HepG2 (cell line): Measurements from ENCODE around the gene ADAM15. TPM values are rescaled to one million over a fixed set of nuclear protein-coding genes. Genes with fewer than 3 reads are reported as not detected.
A peak's percentile ranks its signal among the peaks of the same experiment; 100 is the strongest.

Experiments
- ASH2L ChIP-seq: fragments of 300-600, 200-600 bp; sonication (generic); IDR thresholded peaks from 2 replicates; pipeline ENCODE4 v1.7.0; 2017; ENCODE audit warnings: low read depth, mild to moderate bottlenecking, moderate library complexity, mixed read lengths, low read length; ENCODE audit not compliant: insufficient read length
- FOXP4 ChIP-seq: sonication (generic); formaldehyde crosslinking; IDR thresholded peaks from 2 replicates; pipeline ENCODE4 v1.4.0; 2020; ENCODE audit warnings: missing genetic modification reagents
- KDM4B ChIP-seq: sonication (generic); formaldehyde crosslinking; IDR thresholded peaks from 2 replicates; pipeline ENCODE4 v1.4.0; 2020; ENCODE audit warnings: missing genetic modification reagents
- NR0B2 ChIP-seq: sonication (generic); formaldehyde crosslinking; IDR thresholded peaks from 2 replicates; pipeline ENCODE4 v1.4.0; 2020; ENCODE audit warnings: mild to moderate bottlenecking, missing genetic modification reagents
- SRSF1 ChIP-seq: fragments of 200-400 bp; formaldehyde crosslinking; optimal IDR thresholded peaks from 2 replicates; pipeline ENCODE3; 2017; ENCODE audit warnings: mild to moderate bottlenecking, low read depth, low read length, moderate library complexity
- ZBTB20 ChIP-seq: sonication (generic); formaldehyde crosslinking; IDR thresholded peaks from 2 replicates; pipeline ENCODE4 v1.8.1; 2023; ENCODE audit warnings: missing genetic modification reagents, low read depth, mild to moderate bottlenecking, borderline replicate concordance
- ZFP36 ChIP-seq: fragments of 150-350 bp; IDR thresholded peaks from 2 replicates; pipeline ENCODE4 v1.6.1; 2018; ENCODE audit warnings: borderline replicate concordance, low read length, low read depth; ENCODE audit not compliant: partially characterized antibody
- ZNF101 ChIP-seq: sonication (generic); formaldehyde crosslinking; IDR thresholded peaks from 2 replicates; pipeline ENCODE4 v1.4.0; 2020; ENCODE audit warnings: mild to moderate bottlenecking, low read depth, missing genetic modification reagents, borderline replicate concordance
- ZNF543 ChIP-seq: sonication (generic); formaldehyde crosslinking; IDR thresholded peaks from 2 replicates; pipeline ENCODE4 v1.4.0; 2020; ENCODE audit warnings: mild to moderate bottlenecking, missing genetic modification reagents
- ZNF547 ChIP-seq: sonication (generic); formaldehyde crosslinking; IDR thresholded peaks from 2 replicates; pipeline ENCODE4 v1.5.1; 2020; ENCODE audit warnings: mild to moderate bottlenecking, missing genetic modification reagents
- ZNF572 ChIP-seq: sonication (generic); formaldehyde crosslinking; IDR thresholded peaks from 2 replicates; pipeline ENCODE4 v1.5.1; 2020; ENCODE audit warnings: mild to moderate bottlenecking, missing genetic modification reagents
- polyA plus RNA-seq, 8 experiments: library from polyadenylated mRNA; depleted of rRNA in 3 of 8; stranded (reverse) in 7 of 8; unstranded in 1 of 8; fragments of >200 nt; fragmentation: Illumina TruSeq in 4 of 8; extraction: Trizol in 4 of 8; gene quantifications; 2 replicates each; pipeline versions ENCODE4 v1.2.1 to v1.2.3, GENCODE V29; 2011 to 2016; ENCODE audit warnings: low read depth in 4 of 8, missing spikeins in 1 of 8, mixed read lengths in 1 of 8; ENCODE audit not compliant: insufficient read depth in 1 of 8
- total RNA-seq, 5 experiments: library from RNA; depleted of rRNA; stranded (reverse); fragments of >200 nt; fragmentation: Illumina TruSeq; extraction: Trizol; gene quantifications; 2 replicates each; pipeline ENCODE4 v1.2.3, GENCODE V29; 2016; ENCODE audit warnings: low read depth in 1 of 5
- TF ChIP-seq, protein P1 (sequence below): sonication (generic); formaldehyde crosslinking; IDR thresholded peaks from 2 replicates; pipeline ENCODE4 v1.4.0; 2020; ENCODE audit warnings: mild to moderate bottlenecking, low read depth, missing genetic modification reagents
- TF ChIP-seq, protein P2 (sequence below): sonication (generic); formaldehyde crosslinking; IDR thresholded peaks from 2 replicates; pipeline ENCODE4 v1.4.0; 2020; ENCODE audit warnings: missing genetic modification reagents
- TF ChIP-seq, protein P3 (sequence below): sonication (generic); formaldehyde crosslinking; IDR thresholded peaks from 2 replicates; pipeline ENCODE4 v1.4.0; 2020; ENCODE audit warnings: missing genetic modification reagents, mild to moderate bottlenecking, borderline replicate concordance

ADAM15 gene
- total and polyA plus RNA-seq, 2 of the 13 experiments (the other 11 are each of a cell fraction or from before 2014, with no cell fraction given) = 17.9 to 25.6 TPM

- TF ChIP-seq, protein P1, sequence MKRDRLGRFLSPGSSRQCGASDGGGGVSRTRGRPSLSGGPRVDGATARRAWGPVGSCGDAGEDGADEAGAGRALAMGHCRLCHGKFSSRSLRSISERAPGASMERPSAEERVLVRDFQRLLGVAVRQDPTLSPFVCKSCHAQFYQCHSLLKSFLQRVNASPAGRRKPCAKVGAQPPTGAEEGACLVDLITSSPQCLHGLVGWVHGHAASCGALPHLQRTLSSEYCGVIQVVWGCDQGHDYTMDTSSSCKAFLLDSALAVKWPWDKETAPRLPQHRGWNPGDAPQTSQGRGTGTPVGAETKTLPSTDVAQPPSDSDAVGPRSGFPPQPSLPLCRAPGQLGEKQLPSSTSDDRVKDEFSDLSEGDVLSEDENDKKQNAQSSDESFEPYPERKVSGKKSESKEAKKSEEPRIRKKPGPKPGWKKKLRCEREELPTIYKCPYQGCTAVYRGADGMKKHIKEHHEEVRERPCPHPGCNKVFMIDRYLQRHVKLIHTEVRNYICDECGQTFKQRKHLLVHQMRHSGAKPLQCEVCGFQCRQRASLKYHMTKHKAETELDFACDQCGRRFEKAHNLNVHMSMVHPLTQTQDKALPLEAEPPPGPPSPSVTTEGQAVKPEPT (CRISPR knock-in tag) = no peak
- no peak for TF ChIP-seq NR0B2 (CRISPR knock-in tag)
- TF ChIP-seq ZNF543 = peak; percentile 46; the same call in 1 of the 2 replicates
- no peak for TF ChIP-seq ZNF547 (CRISPR knock-in tag)
- 0 out of 2 replicates have a peak, but pooled peaks have one; percentile 32 for TF ChIP-seq ZBTB20 (CRISPR knock-in tag)
- TF ChIP-seq ASH2L = peak; percentile 24
- no peak for TF ChIP-seq ZNF101 (CRISPR knock-in tag)
- TF ChIP-seq, protein P2, sequence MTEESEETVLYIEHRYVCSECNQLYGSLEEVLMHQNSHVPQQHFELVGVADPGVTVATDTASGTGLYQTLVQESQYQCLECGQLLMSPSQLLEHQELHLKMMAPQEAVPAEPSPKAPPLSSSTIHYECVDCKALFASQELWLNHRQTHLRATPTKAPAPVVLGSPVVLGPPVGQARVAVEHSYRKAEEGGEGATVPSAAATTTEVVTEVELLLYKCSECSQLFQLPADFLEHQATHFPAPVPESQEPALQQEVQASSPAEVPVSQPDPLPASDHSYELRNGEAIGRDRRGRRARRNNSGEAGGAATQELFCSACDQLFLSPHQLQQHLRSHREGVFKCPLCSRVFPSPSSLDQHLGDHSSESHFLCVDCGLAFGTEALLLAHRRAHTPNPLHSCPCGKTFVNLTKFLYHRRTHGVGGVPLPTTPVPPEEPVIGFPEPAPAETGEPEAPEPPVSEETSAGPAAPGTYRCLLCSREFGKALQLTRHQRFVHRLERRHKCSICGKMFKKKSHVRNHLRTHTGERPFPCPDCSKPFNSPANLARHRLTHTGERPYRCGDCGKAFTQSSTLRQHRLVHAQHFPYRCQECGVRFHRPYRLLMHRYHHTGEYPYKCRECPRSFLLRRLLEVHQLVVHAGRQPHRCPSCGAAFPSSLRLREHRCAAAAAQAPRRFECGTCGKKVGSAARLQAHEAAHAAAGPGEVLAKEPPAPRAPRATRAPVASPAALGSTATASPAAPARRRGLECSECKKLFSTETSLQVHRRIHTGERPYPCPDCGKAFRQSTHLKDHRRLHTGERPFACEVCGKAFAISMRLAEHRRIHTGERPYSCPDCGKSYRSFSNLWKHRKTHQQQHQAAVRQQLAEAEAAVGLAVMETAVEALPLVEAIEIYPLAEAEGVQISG = peak; percentile 80
- no peak for TF ChIP-seq ZNF572
- TF ChIP-seq, protein P3, sequence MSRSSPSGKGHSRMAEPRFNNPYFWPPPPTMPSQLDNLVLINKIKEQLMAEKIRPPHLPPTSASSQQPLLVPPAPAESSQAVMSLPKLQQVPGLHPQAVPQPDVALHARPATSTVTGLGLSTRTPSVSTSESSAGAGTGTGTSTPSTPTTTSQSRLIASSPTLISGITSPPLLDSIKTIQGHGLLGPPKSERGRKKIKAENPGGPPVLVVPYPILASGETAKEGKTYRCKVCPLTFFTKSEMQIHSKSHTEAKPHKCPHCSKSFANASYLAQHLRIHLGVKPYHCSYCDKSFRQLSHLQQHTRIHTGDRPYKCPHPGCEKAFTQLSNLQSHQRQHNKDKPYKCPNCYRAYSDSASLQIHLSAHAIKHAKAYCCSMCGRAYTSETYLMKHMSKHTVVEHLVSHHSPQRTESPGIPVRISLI = no peak
- peak; percentile 79 for TF ChIP-seq FOXP4 (CRISPR knock-in tag)
- peak; percentile 76 for TF ChIP-seq SRSF1
- TF ChIP-seq KDM4B = peak; percentile 53; the same call in 1 of the 2 replicates
- no peak for TF ChIP-seq ZFP36
These were observed 40.2 kb downstream of the ADAM15 start (continued) for GRCh38 chr1:155091071-155092051.
